Measurements from ENCODE around the gene RSAD2. TPM values are rescaled to one million over a fixed set of nuclear protein-coding genes. Genes with fewer than 3 reads are reported as not detected.

The RSAD2 gene
- total RNA-seq, 1 donor from 2014 or later, result 0.67 TPM

DNA sequence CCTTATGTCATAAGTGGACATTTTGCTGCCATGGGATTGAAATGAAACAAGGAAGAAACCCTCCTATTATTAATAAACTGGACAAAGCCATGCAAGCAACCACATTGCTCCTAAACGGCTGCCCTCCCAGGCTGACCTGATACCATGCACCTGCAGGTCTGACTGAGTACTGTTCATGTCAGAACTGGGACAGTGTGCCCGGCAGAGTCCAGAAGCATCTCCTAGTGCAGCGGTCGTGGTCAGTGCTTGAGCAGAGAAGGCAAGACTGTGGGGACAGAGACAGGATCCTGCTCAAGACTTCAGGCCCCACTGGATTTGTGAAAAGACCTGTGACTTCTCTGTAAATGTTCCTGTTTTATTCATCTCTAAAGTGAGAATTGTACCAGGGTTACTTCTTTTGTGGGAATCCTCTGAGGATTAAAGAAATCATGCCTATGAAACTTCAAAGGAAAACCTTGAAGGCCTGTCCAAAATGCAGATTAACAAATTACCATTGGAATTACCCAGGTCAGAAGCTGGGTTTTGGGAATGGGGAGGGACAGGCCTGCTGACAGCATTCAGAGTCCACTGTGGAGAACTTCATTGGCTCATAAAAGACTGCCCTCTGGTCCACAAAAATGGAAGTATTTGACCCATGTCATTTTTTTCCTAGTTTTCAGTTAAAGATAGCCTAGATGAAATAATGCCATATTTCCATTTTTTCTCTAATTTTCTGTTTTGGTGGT lies 53.5 kb downstream of the RSAD2 start:
- ChIA-PET CTCF (no interaction called here), POLR2A (no interaction called here)
- Mint-ChIP-seq H3K4me1 (peaks cover 15% of the 10 kb centered on the region), H3K27ac (no peak overlapping the region), H3K36me3 (ENCODE audit: low read depth) (no peaks in the 10 kb centered on the region), H3K4me3 (no peak overlapping the region), H3K9me3 (peaks cover 4% of the 10 kb centered on the region), H3K27me3 (no peaks in the 10 kb centered on the region)
- DNase-seq (no peak), ATAC-seq (ENCODE audit: low read depth) (no peak)
- TF ChIP-seq CTCF (IDR thresholded peaks at IDR 0.05), result no peak
- intact Hi-C loops (cut with micrococcal nuclease), result no loop called here

GRCh38 chr2:6931753-6932152 lies 54.2 kb downstream of the RSAD2 start:
- intact Hi-C loops (cut with micrococcal nuclease), result no loop called here
- ChIA-PET POLR2A (no interaction called here), CTCF (no interaction called here)
- no peak overlapping the region for H3K27ac Mint-ChIP-seq
- H3K4me3 Mint-ChIP-seq, result no peak overlapping the region
- H3K4me1 Mint-ChIP-seq, result peaks cover 15% of the 10 kb centered on the region
- H3K27me3 Mint-ChIP-seq, result no peaks in the 10 kb centered on the region
- DNase-seq (no peak), ATAC-seq (ENCODE audit: low read depth) (no peak)
- peaks cover 4% of the 10 kb centered on the region for H3K9me3 Mint-ChIP-seq
- no peaks in the 10 kb centered on the region for H3K36me3 Mint-ChIP-seq (ENCODE audit: low read depth)
- no peak for TF ChIP-seq CTCF (IDR thresholded peaks at IDR 0.05)

GRCh38 chr2:6932206-6932605 lies 54.6 kb downstream of the RSAD2 start:
- POLR2A ChIA-PET, result no interaction called here
- CTCF ChIA-PET, result no interaction called here
- no peak for TF ChIP-seq CTCF (IDR thresholded peaks at IDR 0.05)
- no peak for ATAC-seq (ENCODE audit: low read depth)
- no peak for DNase-seq
- Mint-ChIP-seq H3K27me3 (no peaks in the 10 kb centered on the region), H3K9me3 (peaks cover 4% of the 10 kb centered on the region), H3K4me1 (peaks cover 15% of the 10 kb centered on the region), H3K36me3 (ENCODE audit: low read depth) (no peaks in the 10 kb centered on the region), H3K27ac (no peak overlapping the region), H3K4me3 (no peak overlapping the region)
- intact Hi-C loops (cut with micrococcal nuclease), result no loop called here

- no peak for TF ChIP-seq CTCF (IDR thresholded peaks at IDR 0.05)
- peaks cover 15% of the 10 kb centered on the region for H3K4me1 Mint-ChIP-seq
- ChIA-PET CTCF (no interaction called here), POLR2A (no interaction called here)
- H3K9me3 Mint-ChIP-seq, result peaks cover 4% of the 10 kb centered on the region
- ATAC-seq (ENCODE audit: low read depth) (no peak), DNase-seq (no peak)
- intact Hi-C loops (cut with micrococcal nuclease), result no loop called here
- no peak overlapping the region for H3K4me3 Mint-ChIP-seq
- H3K27ac Mint-ChIP-seq, result no peak overlapping the region
- H3K27me3 Mint-ChIP-seq, result no peaks in the 10 kb centered on the region
- no peaks in the 10 kb centered on the region for H3K36me3 Mint-ChIP-seq (ENCODE audit: low read depth)
These were observed 55.3 kb downstream of the RSAD2 start for GRCh38 chr2:6932828-6933227.

DNA sequence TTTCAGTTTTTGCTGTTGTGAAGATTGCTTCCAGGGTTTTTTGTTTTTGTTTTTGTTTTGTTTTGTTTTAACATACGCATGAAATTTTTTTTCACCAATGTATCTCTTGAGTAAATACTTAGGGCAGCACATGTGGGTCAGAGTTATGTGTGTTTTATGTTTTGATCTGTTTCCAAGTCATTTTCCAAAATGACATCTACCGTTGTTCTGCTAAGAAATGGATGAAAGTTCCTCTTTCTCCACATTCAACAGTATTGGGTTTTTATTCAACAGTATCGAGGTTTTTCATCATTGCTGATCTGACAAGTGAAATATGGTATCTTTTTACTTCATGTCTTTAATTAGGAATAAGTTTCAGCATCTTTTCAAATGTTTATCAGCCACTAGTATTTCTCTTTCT lies 56.3 kb downstream of the RSAD2 start:
- Mint-ChIP-seq H3K36me3 (ENCODE audit: low read depth) (no peaks in the 10 kb centered on the region), H3K4me3 (no peak overlapping the region), H3K27me3 (no peaks in the 10 kb centered on the region), H3K27ac (no peak overlapping the region), H3K9me3 (peaks cover 4% of the 10 kb centered on the region), H3K4me1 (peaks cover 15% of the 10 kb centered on the region)
- CTCF ChIA-PET, result no interaction called here
- no peak for DNase-seq
- no peak for TF ChIP-seq CTCF (IDR thresholded peaks at IDR 0.05)
- no peak for ATAC-seq (ENCODE audit: low read depth)
- intact Hi-C loops (cut with micrococcal nuclease), result no loop called here
- POLR2A ChIA-PET, result no interaction called here

All from activated B cell treated with CpG ODN at 0.5 μM for 24 hours (primary cell).